GM13977 (cell line): ENCODE results near the gene OR6Y1.

Experiments
- DNase-seq: peaks from one replicate; pipeline ENCODE4 v3.0.0; 2012; ENCODE audit warnings: low spot score
- in situ Hi-C: fragments of 300-500 bp; cut with MboI; formaldehyde crosslinking; loops from one replicate; pipeline ENCODE4 v1.12.0; 2022; ENCODE audit warnings: low sequenced_read_pairs, low pct_unique_long_range_greater_than_20kb, mixed read lengths, inconsistent platforms; ENCODE audit not compliant: unreplicated experiment
- TF ChIP-seq, protein P1 (sequence below): IDR thresholded peaks from 2 replicates; pipeline ENCODE4 v1.5.1; 2012; ENCODE audit warnings: mild to moderate bottlenecking, control low read depth; ENCODE audit not compliant: insufficient read depth; ENCODE audit errors: extremely low read depth, missing control alignments

OR6Y1 gene

DNA sequence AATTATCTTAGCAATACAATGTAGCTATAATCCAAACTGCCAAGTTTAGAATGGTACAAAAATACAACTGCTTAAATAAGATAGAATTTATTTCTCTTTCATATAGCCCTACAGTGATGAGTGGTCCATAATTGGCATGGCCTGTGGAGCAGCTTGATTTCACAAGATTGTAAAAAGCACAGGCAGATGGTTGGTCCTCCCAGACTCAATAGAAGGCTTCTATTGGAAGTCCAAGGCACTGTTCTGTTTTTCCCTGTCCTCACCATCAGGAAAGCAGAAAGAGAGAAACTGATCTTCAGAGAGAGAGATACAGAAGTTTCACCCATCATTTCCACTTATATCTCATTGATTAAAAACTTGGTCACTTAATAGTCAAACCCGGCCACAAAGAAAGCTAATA is 18.0 kb upstream of the OR6Y1 start:
- TF ChIP-seq, protein P1, sequence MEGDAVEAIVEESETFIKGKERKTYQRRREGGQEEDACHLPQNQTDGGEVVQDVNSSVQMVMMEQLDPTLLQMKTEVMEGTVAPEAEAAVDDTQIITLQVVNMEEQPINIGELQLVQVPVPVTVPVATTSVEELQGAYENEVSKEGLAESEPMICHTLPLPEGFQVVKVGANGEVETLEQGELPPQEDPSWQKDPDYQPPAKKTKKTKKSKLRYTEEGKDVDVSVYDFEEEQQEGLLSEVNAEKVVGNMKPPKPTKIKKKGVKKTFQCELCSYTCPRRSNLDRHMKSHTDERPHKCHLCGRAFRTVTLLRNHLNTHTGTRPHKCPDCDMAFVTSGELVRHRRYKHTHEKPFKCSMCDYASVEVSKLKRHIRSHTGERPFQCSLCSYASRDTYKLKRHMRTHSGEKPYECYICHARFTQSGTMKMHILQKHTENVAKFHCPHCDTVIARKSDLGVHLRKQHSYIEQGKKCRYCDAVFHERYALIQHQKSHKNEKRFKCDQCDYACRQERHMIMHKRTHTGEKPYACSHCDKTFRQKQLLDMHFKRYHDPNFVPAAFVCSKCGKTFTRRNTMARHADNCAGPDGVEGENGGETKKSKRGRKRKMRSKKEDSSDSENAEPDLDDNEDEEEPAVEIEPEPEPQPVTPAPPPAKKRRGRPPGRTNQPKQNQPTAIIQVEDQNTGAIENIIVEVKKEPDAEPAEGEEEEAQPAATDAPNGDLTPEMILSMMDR = no peak
- DNase-seq = no peak
- in situ Hi-C loops = no loop called here

DNA sequence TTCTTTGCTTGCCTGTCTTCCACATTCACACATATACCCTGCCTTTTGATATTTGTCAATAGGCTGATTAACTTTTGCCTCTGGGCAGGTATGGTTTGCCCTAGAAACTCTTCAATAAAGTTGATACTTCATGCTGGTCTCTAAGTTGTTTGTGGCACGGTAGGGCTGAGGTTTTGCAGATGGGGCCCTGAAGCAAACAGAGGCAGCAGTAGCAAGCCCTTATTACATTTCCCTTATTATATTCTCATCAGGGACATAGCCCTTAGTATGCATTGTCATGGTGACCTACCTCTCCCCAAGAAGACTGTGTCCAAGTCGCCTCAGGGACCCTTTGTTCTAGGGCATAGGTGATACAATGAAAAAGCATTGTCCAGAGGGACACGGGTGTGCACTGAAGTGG is 16.3 kb upstream of the OR6Y1 start, which contains the start of gene OR6P1:
TSS of gene OR6P1 (minus strand) at position 101 of the 400 bp plus-strand sequence. CDS start 6,976 bp downstream, outside the sequence.
- TF ChIP-seq, protein P1 = no peak
- in situ Hi-C loops = no loop called here

DNA sequence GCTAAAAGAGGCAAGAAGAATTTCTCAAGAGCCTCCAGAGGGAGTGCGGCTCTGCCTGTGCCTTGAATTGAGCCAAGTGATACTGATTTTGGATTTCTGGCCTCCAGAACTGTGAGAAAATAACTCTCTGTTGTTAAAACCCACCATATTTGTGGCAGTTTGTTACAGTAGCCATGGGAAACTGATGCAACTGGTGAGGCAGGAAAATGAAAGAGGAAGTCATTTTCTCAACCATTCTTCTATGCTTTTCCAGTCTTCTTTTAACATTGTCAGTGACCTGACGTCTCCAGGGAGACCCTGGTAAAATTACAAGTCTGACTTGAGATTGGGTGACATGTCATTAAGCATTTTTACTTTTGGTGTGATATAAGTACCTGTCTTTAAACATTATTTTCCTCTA is 10.4 kb upstream of the OR6Y1 start:
- TF ChIP-seq, protein P1 = no peak
- in situ Hi-C loops = no loop called here
- DNase-seq = no peak

More for the DNA sequence above, 16.3 kb upstream of the OR6Y1 start, which contains the start of gene OR6P1:
- no peak for DNase-seq

DNA sequence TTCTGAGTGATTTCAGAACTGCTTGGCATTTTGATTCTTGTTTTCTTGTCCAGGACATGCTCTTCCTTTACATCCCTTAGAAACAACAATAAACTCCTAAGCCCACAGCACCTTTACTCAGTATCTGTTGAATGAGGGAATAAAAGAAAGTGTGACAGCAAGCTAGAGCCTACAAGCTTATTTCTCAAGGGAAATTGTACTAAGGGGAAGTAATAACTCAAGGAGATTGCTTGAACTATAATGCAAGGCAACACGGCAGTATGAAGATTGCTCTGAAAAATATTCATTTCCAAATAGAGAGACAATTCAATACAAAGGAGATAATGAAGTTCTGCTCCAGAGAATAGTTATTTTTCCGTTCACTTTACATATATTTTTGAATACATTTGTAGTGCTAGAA is 9.6 kb upstream of the OR6Y1 start:
- TF ChIP-seq, protein P1 = no peak
- no peak for DNase-seq
- in situ Hi-C loops = no loop called here

DNA sequence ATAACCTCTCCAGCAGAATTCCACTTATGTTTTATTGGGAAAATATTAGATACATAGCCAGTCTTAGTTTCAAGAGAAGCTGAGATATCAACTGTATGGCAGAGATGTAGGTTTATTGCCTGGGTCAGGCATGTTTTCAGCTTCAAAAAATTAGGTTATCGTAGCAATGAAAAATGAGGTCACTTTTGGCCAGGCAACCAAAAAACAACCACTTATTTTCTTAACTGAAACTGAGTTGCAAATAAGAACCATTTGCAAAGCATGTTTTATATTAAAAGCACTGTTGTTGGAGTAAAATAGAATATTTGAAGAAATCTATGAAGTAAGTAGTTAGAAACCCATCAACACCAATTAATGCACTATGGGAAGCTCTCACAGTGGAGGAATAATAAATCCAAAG is 5.5 kb upstream of the OR6Y1 start:
- TF ChIP-seq, protein P1 = no peak
- in situ Hi-C loops = no loop called here
- no peak for DNase-seq

DNA sequence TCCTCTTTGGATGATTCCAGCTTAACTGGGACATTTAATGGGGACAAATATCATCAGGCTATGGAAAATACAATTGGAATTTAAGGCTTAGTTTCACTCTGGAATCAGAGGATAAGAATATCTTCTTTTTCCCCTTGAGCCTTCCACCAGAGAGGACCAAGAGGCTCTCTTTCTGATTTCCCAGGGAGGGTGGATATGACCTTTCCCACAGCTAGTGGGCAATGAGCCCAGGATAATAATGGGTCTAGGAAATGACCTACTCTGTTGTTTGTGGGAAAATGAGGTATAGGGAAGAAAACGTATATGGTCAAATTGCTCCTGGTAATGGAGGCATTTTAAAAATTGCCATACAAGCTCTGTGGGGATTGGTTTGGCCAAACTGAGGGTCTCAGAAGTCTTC is 1.9 kb downstream of the OR6Y1 start:
- TF ChIP-seq, protein P1 = no peak
- DNase-seq = no peak
- in situ Hi-C loops = no loop called here

DNA sequence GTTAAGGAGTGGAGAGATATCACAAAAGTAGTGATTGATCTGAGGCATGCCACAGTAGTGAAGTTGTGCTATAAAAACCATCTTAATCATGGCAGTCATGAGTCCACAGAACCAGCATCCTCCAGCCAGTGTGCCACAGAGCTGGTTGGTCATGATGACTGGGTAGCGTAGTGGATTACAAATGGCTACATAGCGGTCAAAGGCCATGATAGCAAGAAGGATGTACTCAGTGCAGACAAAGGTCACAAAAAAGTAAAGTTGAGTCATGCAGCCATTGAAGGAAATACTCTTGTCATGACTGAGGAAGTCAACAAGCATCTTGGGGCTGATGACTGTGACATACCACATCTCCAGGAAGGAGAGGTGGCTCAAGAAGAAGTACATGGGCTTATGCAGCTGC is 6.7 kb downstream of the OR6Y1 start:
- in situ Hi-C loops = no loop called here
- DNase-seq = no peak
- TF ChIP-seq, protein P1 = no peak
